Esophagus squamous epithelium (tissue), 4 donors: Measurements from ENCODE around the gene DNAJB13.

Experiments
- CTCF ChIP-seq, 6 experiments: fragments of 450-650 bp in 4 of 6; fragments of 200-600 bp in 2 of 6; sonication (generic) in 2 of 6; IDR thresholded peaks; one replicate each; pipeline ENCODE4 v1.5.1; 2016 to 2019; ENCODE audit warnings: antibody characterized with exemption in 6 of 6, mild to moderate bottlenecking in 4 of 6, moderate library complexity in 4 of 6
- POLR2A ChIP-seq, 4 donors: fragments of 450-650 bp; IDR thresholded peaks; one replicate each; pipeline ENCODE4 v1.6.1; 2017; ENCODE audit warnings: antibody characterized with exemption in 4 of 4, mild to moderate bottlenecking in 4 of 4, moderate library complexity in 3 of 4

- TF ChIP-seq CTCF (IDR thresholded peaks at IDR 0.05) (no peak), POLR2A (IDR thresholded peaks at IDR 0.05) (no peak)
These were observed 914 bp upstream of the DNAJB13 start for GRCh38 chr11:73949912-73950311.
